Measurements from ENCODE around the gene TMEM87B. TPM values are rescaled to one million over a fixed set of nuclear protein-coding genes. Genes with fewer than 3 reads are reported as not detected.

Gene TMEM87B
- total and polyA plus RNA-seq, 10 of the 15 experiments (the other 5 are each of a cell fraction or from before 2014, with no cell fraction given) = 5.7 to 20.6 (median 12.3) TPM

GRCh38 chr2:112095681-112096080, 40.6 kb downstream of the TMEM87B start:
- intact Hi-C loops (cut with micrococcal nuclease; ENCODE audit: unreplicated experiment) = no loop called here
- FAIRE-seq = no peak
- no peak overlapping the region for H3K9ac ChIP-seq (ENCODE audit: control insufficient read depth, insufficient read depth, low read length)
- WGBS (ENCODE audit: insufficient coverage, insufficient replicate concordance, low lambda C conversion rate, missing lambda C conversion rate) = 100% methylated on average over 1 of the region's 1 CpG
- no peaks in the 10 kb centered on the region for H4K20me1 ChIP-seq (ENCODE audit: control insufficient read depth, insufficient read depth)
- RAD21 ChIA-PET (ENCODE audit: unreplicated experiment) = interaction anchor here (0.6 kb wide), 1 partner anchor 1022 kb away, joined by 3 read pairs; no protein-coding TSS in a partner anchor
- no peak overlapping the region for H3K4me3 ChIP-seq
- TF ChIP-seq RB1 (IDR thresholded peaks at IDR 0.05; ENCODE audit: borderline replicate concordance) = no peak
- no peak for TF ChIP-seq EP300 (IDR thresholded peaks at IDR 0.05; ENCODE audit: borderline replicate concordance in 1 of 2, control insufficient read depth in 1 of 2, low read depth in 2 of 2, low read length in 2 of 2)
- no peak for TF ChIP-seq MTA3 (IDR thresholded peaks at IDR 0.05; ENCODE audit: borderline replicate concordance, low read length)
- TF ChIP-seq, protein P1, sequence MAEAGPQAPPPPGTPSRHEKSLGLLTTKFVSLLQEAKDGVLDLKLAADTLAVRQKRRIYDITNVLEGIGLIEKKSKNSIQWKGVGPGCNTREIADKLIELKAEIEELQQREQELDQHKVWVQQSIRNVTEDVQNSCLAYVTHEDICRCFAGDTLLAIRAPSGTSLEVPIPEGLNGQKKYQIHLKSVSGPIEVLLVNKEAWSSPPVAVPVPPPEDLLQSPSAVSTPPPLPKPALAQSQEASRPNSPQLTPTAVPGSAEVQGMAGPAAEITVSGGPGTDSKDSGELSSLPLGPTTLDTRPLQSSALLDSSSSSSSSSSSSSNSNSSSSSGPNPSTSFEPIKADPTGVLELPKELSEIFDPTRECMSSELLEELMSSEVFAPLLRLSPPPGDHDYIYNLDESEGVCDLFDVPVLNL (IDR thresholded peaks at IDR 0.05; ENCODE audit: low read depth, low read length) = no peak
- no peak for TF ChIP-seq BACH1 (IDR thresholded peaks at IDR 0.05; ENCODE audit: borderline replicate concordance)
- no peak for ATAC-seq
- H3K9me3 ChIP-seq (replicated peaks; ENCODE audit: control insufficient read depth, insufficient read depth, low read length) = no peaks in the 10 kb centered on the region
- SMC1A ChIA-PET (ENCODE audit: uncharacterized antibody, unreplicated experiment) = interaction anchor here (0.9 kb wide), 1 partner anchor 12 kb away, joined by 3 read pairs; no protein-coding TSS in a partner anchor
- peaks cover 2 to 27% of the 10 kb centered on the region in 2 experiments for H3K36me3 ChIP-seq (ENCODE audit: control insufficient read depth in 2 of 2, insufficient read depth in 2 of 2, low read length in 1 of 2)
- DNase-seq (ENCODE audit: low read depth, low spot score) = no peak
- in situ Hi-C loops (cut with MboI) = no loop called here
- no peaks in the 10 kb centered on the region for H3K79me2 ChIP-seq (ENCODE audit: control insufficient read depth, insufficient read depth, low read length)
- no peak overlapping the region for H3K4me2 ChIP-seq (ENCODE audit: control insufficient read depth, insufficient read depth)
- CTCF ChIA-PET = no interaction called here
- H3K27ac ChIP-seq (ENCODE audit: control insufficient read depth, insufficient read depth) = no peak overlapping the region
- POLR2A ChIA-PET = interaction anchor here (0.6 kb wide), 1 partner anchor 407 kb away, joined by 5 read pairs; no protein-coding TSS in a partner anchor
- no peaks in the 10 kb centered on the region for H3K4me1 ChIP-seq (ENCODE audit: control insufficient read depth, insufficient read depth, low read length)
- no peaks in the 10 kb centered on the region for H3K27me3 ChIP-seq (replicated peaks in 1 of 2; ENCODE audit: control insufficient read depth in 2 of 2, insufficient read depth in 2 of 2, low read length in 1 of 2)
- H2AFZ ChIP-seq (ENCODE audit: control insufficient read depth, low read depth, low read length) = no peak overlapping the region
- no TSS peak for BruUV-seq (replicated peaks)

- ChIA-PET RAD21 (ENCODE audit: unreplicated experiment) (no interaction called here), POLR2A (interaction anchor here (0.6 kb wide), 1 partner anchor 407 kb away, joined by 5 read pairs; no protein-coding TSS in a partner anchor)
Observed at GRCh38 chr2:112096098-112096497, 41.0 kb downstream of the TMEM87B start.

More at GRCh38 chr2:112096098-112096497, 41.0 kb downstream of the TMEM87B start:
- H4K20me1 ChIP-seq (ENCODE audit: control insufficient read depth, insufficient read depth) = no peaks in the 10 kb centered on the region
- H3K9me3 ChIP-seq (replicated peaks; ENCODE audit: control insufficient read depth, insufficient read depth, low read length) = no peaks in the 10 kb centered on the region
- ChIA-PET SMC1A (ENCODE audit: uncharacterized antibody, unreplicated experiment) (no interaction called here), CTCF (no interaction called here)
- DNase-seq (ENCODE audit: low read depth, low spot score) = no peak
- no peak for ATAC-seq
- no peak overlapping the region for H3K4me3 ChIP-seq
- H3K36me3 ChIP-seq (ENCODE audit: control insufficient read depth in 2 of 2, insufficient read depth in 2 of 2, low read length in 1 of 2) = peaks cover 2 to 27% of the 10 kb centered on the region in 2 experiments
- no peak for FAIRE-seq
- no peak overlapping the region for H3K27ac ChIP-seq (ENCODE audit: control insufficient read depth, insufficient read depth)
- H3K27me3 ChIP-seq (replicated peaks in 1 of 2; ENCODE audit: control insufficient read depth in 2 of 2, insufficient read depth in 2 of 2, low read length in 1 of 2) = no peaks in the 10 kb centered on the region
- no peak overlapping the region for H3K9ac ChIP-seq (ENCODE audit: control insufficient read depth, insufficient read depth, low read length)
- H3K4me2 ChIP-seq (ENCODE audit: control insufficient read depth, insufficient read depth) = no peak overlapping the region
- no peaks in the 10 kb centered on the region for H3K79me2 ChIP-seq (ENCODE audit: control insufficient read depth, insufficient read depth, low read length)
- no peaks in the 10 kb centered on the region for H3K4me1 ChIP-seq (ENCODE audit: control insufficient read depth, insufficient read depth, low read length)
- no peak overlapping the region for H2AFZ ChIP-seq (ENCODE audit: control insufficient read depth, low read depth, low read length)
- in situ Hi-C loops (cut with MboI) = no loop called here
- intact Hi-C loops (cut with micrococcal nuclease; ENCODE audit: unreplicated experiment) = no loop called here
- 91% methylated on average over 10 of the region's 10 CpGs for WGBS (ENCODE audit: insufficient coverage, insufficient replicate concordance, low lambda C conversion rate, missing lambda C conversion rate)
- BruUV-seq (replicated peaks) = no TSS peak
- TF ChIP-seq ELK1 (IDR thresholded peaks at IDR 0.05; ENCODE audit: low read depth, low read length) (no peak), MTA3 (IDR thresholded peaks at IDR 0.05; ENCODE audit: borderline replicate concordance, low read length) (no peak), RAD21 (IDR thresholded peaks at IDR 0.05; ENCODE audit: insufficient read depth, low read depth, low read length) (no peak), FOS (IDR thresholded peaks at IDR 0.05; ENCODE audit: borderline replicate concordance, extremely low read depth, insufficient read length) (no peak)
